ENCODE data around the gene TBC1D3L. TPM values are rescaled to one million over a fixed set of nuclear protein-coding genes. Genes with fewer than 3 reads are reported as not detected.
"Not testable (repeated sequence)": the region's sequence is repeated elsewhere in the genome, so short reads cannot be mapped to it uniquely, and the experiment has no call there.

The TBC1D3L gene
- 2.8 and 4.3 TPM in 2 replicates for total RNA-seq (2014; rRNA removed; shearing (Covaris generic); ENCODE audit: low replicate concordance)

- DNase-seq (ENCODE audit: low read depth); in situ Hi-C loops (cut with HindIII; ENCODE audit: low pct_unique_long_range_greater_than_20kb, low sequenced_read_pairs): not testable (repeated sequence)
Measured at GRCh38 chr17:37988960-37989359, at the start of gene TBC1D3L. TSS of gene TBC1D3L (minus strand) at chr17:37989060. CDS start at chr17:37987520, 1,540 bp downstream.

GRCh38 chr17:38003676-38004075 is 14.8 kb upstream of the TBC1D3L start, which contains the start of gene TBC1D3D:
TSS of gene TBC1D3D (plus strand) at chr17:38003976. CDS start at chr17:38005561, 1,585 bp downstream.
- DNase-seq (ENCODE audit: low read depth); in situ Hi-C loops (cut with HindIII; ENCODE audit: low pct_unique_long_range_greater_than_20kb, low sequenced_read_pairs): not testable (repeated sequence)

Other genes with a start within 250 kb of the TBC1D3L start
- gene HNF1B, start 244.0 kb downstream of the TBC1D3L start, total RNA-seq (2014; rRNA removed; shearing (Covaris generic); ENCODE audit: low replicate concordance), result 3.6 and 11.4 TPM in 2 replicates
- not detected in 2 replicates for gene TBC1D3K, start 64.6 kb downstream of the TBC1D3L start, total RNA-seq (2014; rRNA removed; shearing (Covaris generic); ENCODE audit: low replicate concordance)
- not detected in 2 replicates for gene TBC1D3D, start 14.9 kb upstream of the TBC1D3L start, total RNA-seq (2014; rRNA removed; shearing (Covaris generic); ENCODE audit: low replicate concordance)
- gene TBC1D3C, start 79.6 kb upstream of the TBC1D3L start, total RNA-seq (2014; rRNA removed; shearing (Covaris generic); ENCODE audit: low replicate concordance), result not detected in 2 replicates
- not detected in 2 replicates for gene TBC1D3E, start 138.9 kb upstream of the TBC1D3L start, total RNA-seq (2014; rRNA removed; shearing (Covaris generic); ENCODE audit: low replicate concordance)
- gene TBC1D3, start 203.5 kb upstream of the TBC1D3L start, total RNA-seq (2014; rRNA removed; shearing (Covaris generic); ENCODE audit: low replicate concordance), result not detected in 2 replicates

All from Caki2 (cell line).